GM12873 (cell line): ENCODE results near the gene YARS1.

ENCODE experiments used
- CTCF ChIP-seq: IDR thresholded peaks from 2 replicates; pipeline ENCODE4 v1.5.1; 2012; ENCODE audit warnings: low read depth, mild to moderate bottlenecking, moderate library complexity, low read length, control low read depth; ENCODE audit not compliant: insufficient read depth; ENCODE audit errors: missing control alignments

YARS1 gene

GRCh38 chr1:32860566-32860965 is 43.4 kb upstream of the YARS1 start:
- TF ChIP-seq CTCF: no peak

DNA sequence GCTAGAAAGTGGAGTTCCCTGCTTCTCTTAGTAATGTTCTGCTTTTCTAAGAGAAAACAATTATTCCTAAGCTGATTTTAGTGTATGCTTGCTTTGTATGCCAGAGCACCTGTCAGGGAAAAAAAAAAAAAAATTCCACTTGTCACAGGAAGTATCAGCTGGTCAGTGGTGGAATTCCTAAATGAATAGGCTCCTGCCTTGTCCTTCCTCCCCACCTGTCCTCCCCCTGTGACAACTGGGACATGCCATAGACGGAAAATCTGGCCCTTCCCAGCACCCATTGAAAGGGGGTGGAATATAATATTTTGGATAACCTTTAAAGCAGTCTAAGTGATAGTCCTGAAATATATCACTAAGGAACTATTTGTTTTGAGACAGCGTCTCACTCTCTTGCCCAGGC is 42.8 kb upstream of the YARS1 start:
- no peak for TF ChIP-seq CTCF

DNA sequence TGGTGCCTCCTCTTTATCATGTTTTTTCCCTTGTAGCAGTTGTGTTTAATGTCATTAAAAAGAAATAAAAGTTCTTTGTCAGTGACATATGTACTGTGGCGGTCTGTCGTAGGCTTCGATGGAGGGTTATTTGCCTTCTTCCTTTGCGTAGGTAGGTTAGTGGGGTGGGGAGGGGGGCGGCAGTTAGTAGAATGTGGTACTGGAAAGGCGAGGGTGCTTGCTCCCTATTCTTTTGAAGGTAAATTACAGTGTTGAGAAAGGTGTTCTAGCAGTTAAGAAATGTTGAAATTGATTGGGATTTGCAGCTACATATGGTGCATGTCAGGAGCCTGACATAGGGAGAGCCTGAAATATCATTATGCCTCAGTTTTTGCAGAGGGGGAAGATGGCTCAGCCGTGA is 41.6 kb upstream of the YARS1 start:
- TF ChIP-seq CTCF: no peak

GRCh38 chr1:32858136-32858535 is 41.0 kb upstream of the YARS1 start:
- no peak for TF ChIP-seq CTCF

DNA sequence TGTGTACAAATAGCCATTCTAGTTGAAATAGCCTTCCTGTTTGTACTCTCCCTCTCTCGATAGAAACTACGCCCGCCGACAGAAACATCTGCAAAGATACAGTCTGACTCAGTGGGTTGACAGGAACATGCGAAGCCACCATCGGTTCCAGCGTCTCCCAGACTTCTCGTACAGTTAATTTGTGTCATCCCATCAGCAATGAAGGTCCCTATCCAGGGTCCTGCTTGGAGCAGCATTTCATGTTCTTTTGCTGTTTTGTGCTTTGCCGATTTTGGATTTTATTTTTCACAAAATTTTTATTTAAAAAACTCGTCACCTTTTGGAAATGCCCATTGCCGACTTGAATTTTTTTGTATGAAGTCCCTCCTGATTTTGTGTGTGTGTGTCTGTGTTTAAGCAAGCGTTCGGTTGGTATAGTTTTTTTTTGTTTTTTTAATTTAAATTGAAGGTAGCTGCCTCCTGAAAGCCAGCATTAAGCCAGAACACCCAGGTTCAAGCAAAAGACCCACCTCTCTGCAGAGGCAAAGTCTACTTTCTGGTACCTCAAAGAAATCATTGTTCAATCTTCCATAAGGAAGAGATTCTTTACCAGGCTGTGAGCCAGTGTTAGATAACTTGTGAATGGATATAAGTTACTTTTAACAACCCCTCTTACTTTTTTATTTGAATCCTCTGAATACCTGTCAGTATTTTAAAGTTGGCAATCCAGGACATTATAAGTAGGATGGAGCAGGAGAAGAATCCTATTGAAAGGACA is 38.9 kb upstream of the YARS1 start:
- no peak for TF ChIP-seq CTCF

- TF ChIP-seq CTCF: no peak
Observed at GRCh38 chr1:32848354-32849063, 31.4 kb upstream of the YARS1 start.

DNA sequence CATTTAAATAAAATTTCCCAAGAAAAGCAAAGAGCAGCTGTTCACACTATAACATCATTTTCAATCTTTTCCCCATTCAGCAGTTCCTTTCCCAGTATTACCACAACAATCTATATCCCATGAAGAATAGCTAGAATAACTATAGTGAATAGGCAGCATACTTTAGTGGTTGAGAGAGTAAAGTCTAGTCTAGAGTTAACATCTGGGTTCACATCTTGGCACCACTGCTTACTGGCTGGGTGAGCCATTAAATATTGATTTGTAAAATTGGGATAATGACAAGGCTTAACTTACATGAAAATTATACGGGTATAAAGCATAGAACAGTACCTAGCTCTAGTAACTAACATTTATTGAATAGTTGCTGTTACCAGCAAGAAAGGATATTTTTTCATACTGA is 14.7 kb upstream of the YARS1 start:
- no peak for TF ChIP-seq CTCF
